AG20443 (cell line): Measurements from ENCODE around the gene SQOR.
"Not testable (repeated sequence)": the region's sequence is repeated elsewhere in the genome, so short reads cannot be mapped to it uniquely, and the experiment has no call there.

Experiments
- DNase-seq: peaks from one replicate; pipeline ENCODE4 v3.0.0; 2012; ENCODE audit warnings: low spot score, mixed read lengths

SQOR gene

GRCh38 chr15:45631776-45632175, 3.1 kb upstream of the SQOR start:
- DNase-seq, result peak; percentile 32

GRCh38 chr15:45635191-45635638, 386 bp downstream of the SQOR start:
- peak; percentile 29 for DNase-seq

DNA sequence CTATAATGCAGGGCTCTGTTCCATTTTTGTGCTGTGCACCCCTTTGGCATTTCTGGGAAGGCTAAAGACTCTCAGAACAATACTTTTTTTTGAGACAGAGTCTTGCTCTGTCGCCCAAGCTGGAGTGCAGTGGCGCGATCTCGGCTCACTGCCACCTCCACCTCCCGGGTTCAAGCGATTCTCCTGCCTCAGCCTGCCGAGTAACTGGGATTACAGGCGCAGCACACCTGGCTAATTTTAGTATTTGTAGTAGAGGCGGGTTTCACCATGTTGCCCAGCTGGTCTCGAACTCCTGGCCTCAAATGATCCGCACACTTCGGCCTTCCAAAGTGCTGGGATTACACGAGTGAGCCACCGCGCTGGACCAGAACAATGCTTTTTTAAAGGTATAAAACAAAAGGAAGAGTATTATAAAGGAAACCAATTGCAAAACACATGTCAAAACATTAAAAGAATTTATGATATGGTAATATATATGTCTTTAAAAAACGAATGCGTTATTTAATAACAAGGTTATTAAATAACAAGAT, 999 bp downstream of the SQOR start:
- DNase-seq, result no peak

DNA sequence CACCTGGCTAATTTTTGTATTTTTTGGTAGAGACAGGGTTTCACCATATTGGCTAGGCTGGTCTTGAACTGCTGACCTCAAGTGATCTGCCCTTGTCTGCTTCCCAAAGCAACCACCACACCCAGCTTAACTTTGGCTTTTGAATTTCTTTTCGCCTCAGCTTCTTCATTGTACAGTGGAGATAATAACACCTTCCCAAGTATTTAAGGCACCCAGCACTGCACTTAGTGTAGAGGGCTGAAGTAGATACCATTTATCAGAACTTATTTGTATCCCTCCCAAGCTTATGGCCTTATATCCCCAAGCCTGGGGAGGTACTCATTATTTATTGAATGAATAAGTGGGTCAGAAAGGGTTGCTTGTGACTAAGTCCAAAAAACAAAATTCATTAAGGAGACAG, 2.3 kb downstream of the SQOR start:
- DNase-seq, result no peak

DNA sequence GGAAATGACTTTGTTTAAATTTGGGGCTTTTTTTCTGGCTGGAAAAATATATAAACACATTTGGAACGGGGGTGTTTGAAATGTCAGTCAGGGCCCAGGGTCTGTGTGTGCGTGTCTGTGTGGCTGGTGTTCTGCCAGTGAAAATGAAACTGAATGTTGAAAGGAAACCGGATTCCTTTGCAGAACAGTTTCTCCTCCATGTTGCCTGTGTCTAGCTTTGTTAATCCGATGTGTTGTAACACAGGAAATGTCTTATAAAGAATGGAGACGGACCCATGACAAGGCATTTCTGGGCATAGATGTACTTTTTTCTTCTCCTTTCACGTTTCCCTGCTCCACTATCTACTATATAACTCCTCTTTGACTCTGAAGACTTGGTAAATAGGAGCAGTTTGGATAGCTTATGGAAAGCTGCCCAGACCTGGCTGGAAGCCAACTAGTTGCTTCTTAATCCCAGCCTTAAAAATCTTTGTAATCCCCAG, 2.8 kb downstream of the SQOR start:
- peak; percentile 57 for DNase-seq

DNA sequence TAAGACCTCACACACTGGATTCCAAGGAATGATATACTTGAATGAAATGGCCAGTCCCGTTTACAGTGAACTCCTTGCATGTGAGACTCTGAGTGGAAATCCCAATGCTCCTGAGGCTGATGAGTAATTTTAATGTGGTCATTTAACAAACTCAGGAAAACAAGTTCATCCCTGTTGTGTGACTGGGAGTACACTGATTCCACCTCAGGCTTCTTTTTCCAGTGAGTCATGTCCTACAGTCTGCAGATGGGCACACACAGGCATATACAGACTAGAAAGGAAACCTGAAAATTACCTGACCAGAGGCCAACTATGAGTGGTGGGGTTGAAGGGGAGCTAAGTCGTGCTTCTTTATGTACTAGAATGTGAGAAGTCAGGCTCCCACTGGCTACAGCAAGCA, 5.8 kb downstream of the SQOR start:
- peak; percentile 77 for DNase-seq

GRCh38 chr15:45641374-45641781, 6.5 kb downstream of the SQOR start:
- peak; percentile 66 for DNase-seq

GRCh38 chr15:45641999-45642932, 7.4 kb downstream of the SQOR start:
- DNase-seq, result peak; percentile 82

DNA sequence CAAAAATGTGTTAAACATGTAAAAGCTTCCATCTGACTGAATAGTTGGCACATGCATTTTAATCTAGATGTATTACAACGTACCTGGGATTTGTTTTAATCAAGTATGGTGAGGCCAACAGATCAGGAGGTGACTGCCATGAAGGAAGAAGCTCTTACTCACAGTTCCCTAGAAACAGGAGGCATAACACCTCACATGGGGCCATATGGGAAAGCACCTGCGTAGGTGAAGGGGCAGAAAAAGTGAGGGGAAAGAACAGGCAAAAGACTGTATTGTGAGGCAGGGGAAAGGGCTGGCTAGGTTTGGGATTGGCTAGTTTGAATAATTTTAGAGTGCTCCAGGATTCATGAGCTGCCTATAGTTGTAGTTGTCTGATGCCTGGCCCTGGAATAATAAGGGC, 9.6 kb downstream of the SQOR start:
- DNase-seq, result no peak

GRCh38 chr15:45645026-45645980, 10.5 kb downstream of the SQOR start:
- DNase-seq, result peak; percentile 70

DNA sequence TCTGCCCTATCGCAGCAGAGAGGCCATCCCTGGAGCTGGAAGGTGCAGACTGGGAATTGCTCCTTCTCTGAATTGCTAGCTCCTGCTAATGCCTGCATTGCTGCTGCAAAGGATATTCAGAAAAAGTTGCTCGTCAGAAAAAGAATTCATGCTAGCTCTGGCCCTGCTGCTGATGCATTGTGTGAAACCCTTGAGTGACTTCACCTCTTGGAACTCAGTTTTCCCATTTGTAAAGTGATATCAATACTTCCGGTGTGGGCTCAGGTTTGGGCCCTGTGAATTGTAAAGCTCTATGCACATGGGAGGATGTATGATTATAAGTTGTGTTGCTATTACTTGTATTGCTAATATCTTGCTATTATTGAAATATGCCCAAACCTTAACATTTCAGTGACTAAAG, 11.4 kb downstream of the SQOR start:
- no peak for DNase-seq

DNA sequence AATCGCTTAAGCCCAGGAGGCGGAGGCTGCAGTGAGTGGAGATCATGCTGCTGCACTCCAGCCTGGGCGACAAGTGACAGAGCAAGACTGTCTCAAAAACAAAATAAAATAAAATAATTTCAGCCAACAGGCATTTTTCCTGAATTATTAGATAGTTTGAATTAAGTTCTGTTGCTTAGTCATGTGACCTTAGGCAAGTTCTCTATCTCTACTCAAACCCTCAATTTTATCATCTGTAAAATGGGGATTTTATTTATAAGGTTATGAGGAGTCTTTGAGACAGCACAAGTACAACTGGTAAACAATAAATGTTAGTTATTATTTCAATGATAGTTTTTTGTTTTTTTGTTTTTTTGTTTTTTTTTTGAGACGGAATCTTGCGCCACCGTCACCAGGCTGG, 13.0 kb downstream of the SQOR start:
- no peak for DNase-seq

DNA sequence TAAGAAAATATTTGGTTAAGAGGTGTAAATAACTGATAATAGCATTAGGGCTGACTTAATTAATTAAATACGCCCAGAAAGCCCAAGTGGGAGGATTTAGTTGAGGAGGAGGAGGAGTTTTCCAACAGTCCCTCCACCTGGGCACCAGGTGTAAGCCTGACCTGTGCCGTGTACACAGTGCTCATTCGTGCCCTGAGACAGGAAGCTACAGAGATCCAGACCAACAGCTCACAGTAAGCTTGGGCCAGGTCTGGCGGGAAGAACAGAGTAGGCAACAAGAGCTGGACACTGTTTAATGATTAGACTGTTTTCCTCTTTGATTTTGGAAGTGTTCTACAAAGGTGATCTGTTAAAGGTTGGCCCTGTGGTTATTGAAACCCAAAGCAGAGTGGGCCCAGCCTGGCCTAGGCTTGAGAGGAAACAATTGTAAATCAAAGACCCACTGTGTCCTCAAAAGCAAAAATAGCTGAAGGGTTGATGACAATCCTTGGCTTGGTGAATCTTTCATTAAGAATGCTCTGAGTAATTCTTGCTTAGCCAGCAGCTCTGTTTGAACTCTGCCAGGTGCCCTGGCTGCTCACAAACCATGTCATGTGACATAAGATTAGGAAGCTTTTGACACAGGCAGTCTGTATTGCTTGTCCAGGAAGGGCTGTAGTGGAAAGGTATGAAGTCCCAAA, 13.8 kb downstream of the SQOR start:
- DNase-seq, result peak; percentile 41

- DNase-seq, result not testable (repeated sequence)
These were observed 15.2 kb downstream of the SQOR start for GRCh38 chr15:45650007-45650406.

GRCh38 chr15:45650889-45651525, 16.2 kb downstream of the SQOR start:
- DNase-seq, result no peak

DNA sequence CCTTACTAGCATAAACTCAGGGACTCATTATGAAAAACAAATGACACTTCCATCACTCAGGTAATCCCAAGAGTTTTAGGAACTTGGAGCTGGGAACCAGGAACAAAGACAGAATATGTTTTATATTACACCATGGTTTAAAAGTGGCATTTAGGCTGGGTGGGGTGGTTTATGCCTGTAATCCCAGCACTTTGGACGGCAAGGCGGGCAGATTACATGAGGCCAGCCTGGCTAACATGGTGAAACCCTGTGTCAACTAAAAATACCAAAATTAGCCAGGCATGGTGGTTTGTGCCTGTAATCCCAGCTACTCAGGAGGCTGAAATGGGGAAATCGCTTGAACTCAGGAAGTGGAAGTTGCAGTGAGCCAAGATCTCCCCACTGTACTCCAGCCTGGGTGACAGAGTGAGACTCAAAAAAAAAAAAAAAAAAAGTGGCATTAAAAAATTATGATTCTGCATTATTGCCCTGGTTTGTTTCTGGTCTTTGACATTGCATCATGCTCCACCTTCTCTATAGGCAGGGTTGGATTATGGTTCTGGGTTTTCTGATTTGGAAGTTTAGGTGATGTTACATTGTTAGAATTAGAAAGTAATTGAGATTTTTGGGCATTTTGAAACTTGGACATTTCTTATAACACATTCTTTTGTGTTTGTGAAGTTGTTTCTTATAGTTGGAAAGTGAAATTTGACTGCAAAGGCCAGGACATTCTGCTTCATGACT, 19.0 kb downstream of the SQOR start:
- no peak for DNase-seq

GRCh38 chr15:45654749-45655148, 19.9 kb downstream of the SQOR start:
- no peak for DNase-seq

- no peak for DNase-seq
These were observed 22.4 kb downstream of the SQOR start for GRCh38 chr15:45657254-45657653.

DNA sequence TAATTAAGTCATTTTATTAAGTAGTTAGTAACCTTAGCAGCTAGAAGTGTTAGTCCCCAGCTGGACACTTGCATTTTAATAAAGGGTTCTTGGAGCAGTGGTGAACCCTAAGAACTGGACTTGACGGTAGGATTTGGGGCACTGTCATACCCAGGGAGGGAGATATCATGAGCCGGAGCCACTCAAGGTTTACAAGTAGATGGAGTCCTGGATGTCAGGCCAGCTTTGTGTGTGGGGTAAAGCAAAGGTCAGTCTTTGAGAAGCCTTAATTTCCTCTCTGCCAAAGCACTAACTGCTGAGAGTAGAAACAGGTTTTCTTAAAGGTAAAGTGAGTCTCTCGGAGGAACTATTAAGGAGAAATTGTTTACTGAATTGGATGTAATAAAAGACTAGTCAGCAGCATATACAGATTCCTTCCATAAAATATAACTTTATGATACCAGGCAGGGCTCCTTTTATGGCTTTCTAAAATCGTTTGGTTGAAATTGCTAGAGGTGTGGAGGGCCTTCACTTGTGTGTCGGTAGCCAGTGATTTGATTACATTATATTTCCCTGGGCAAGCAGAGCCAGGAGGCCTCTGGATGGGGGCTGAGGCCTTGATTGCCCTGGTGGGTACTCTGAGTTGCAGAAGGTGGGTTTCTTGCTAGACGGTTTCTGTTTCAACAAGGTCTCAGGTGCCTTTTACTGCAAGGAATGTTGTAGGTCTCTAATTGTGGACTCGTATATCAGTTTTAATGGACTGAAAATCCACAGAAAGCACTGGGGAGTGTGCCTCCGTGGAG, 23.1 kb downstream of the SQOR start:
- DNase-seq, result no peak
